ENCODE results near the gene VTI1A.

VTI1A gene

DNA sequence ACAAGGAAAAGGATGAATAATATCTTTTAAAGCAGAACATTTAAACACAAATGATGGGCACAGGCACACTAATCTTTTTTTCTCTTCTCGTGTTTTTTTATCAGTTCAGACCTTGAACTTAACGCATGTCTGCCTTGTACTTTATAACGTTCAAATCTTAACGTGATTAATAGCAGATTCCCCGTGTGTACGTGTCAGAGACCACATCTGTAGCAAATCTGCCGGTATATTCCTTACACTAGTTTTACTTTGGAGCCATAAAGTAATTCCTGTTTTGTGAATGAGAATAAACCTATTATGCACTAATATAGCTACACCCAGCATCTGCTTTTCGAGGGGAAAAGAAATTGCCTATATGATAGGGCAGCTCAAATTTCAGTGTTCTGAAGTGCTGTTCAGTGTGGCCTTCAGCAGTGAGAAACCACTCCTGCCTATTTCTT lies 337.0 kb downstream of the VTI1A start:
- DNase-seq (ENCODE audit: low spot score): no peak

DNA sequence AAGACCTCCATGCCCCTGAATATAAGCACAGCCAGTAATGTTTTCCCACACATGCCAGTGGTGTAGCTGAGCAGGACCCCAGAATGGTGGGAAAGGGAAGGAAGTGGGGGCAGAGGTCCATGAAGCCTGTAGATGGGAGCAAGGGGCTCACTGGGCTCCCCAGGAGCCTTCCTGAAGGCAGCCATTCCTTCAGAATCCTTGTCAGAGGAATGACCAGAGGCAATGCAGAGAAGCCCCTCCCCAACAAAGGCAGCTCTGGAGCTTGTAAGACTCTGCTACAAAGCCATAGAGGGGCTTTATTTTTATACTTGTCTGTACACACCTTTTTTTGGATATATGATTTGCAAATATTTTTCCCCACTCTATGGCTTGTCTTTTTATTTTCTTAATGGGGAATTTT lies 338.1 kb downstream of the VTI1A start:
- no peak for DNase-seq (ENCODE audit: low spot score)

DNA sequence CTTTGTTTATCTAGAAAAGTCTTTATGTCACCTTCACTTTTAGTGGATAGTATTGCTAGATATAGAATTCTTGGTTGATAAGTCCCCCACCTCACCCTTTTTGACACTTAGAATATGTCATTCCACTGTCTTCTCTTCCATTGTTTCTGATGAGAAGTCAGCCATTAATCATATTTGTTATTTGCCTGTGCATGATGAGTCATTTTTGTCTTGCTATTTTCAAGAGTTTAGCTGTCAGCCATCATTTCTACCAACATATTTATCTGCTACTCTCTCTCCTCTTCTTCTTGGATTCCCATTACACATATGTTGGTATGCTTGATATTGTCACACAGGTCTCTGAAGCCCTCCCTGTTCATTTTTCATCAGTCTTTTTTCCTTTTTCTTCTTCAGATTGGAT lies 342.2 kb downstream of the VTI1A start:
- no peak for DNase-seq (ENCODE audit: low spot score)

DNA sequence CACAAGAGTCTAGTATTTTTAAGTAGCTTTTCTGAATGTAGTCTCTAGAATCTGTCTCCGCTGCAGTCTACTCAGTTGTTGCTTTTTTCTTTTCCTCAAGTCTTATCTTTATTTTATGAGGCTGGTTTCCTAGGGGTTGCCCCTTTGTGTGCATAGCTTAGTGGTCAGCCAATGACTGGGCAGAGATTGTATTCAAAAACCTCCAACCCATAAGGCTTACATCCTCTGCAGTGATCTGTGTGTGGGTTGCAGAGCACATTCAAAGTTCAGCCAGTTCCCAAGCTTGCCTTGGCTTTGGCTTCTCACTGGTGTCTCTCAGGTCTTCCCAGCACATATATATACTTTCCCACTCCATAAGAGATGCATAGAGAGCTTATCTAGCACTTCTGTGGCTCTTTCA lies 343.0 kb downstream of the VTI1A start:
- DNase-seq (ENCODE audit: low spot score): no peak

DNA sequence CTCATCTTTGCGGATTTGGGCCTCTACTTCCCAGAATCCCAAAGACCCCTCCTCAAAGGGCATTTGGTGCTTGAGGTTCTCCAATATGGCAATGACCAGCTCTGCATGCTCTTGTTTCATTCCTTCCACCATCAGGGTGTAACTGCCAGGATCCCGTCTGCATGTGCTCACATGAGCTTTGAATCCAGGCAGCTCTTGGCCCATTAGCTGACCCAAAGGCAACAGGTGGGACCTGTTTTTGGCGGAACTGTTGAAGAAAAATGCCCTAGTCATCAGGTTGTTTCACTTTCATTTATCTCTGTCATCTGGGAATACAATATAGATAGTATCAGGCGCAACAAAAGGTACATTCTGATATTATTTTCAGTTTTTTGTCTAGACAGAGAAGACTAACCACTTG lies 343.9 kb downstream of the VTI1A start:
- no peak for DNase-seq (ENCODE audit: low spot score)

DNA sequence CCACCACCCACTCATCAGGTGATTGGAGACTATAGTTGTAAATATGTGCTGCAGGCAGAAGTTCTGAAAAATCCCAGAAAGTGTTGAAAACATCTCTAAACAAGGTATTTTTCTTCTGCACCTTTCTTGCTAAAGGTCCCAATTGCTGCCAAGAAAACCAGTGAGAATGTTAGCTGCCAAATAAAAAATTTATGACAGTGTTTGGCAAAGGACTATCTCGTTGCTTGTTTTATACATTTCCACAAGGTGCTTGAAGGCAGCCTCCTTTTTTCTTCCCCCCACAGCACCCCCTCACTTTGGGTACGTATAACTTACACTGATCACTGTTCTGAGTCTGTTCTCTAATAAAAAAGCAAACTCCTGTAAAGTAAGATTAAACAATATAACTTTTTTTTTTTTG lies 344.4 kb downstream of the VTI1A start:
- DNase-seq (ENCODE audit: low spot score): no peak

DNA sequence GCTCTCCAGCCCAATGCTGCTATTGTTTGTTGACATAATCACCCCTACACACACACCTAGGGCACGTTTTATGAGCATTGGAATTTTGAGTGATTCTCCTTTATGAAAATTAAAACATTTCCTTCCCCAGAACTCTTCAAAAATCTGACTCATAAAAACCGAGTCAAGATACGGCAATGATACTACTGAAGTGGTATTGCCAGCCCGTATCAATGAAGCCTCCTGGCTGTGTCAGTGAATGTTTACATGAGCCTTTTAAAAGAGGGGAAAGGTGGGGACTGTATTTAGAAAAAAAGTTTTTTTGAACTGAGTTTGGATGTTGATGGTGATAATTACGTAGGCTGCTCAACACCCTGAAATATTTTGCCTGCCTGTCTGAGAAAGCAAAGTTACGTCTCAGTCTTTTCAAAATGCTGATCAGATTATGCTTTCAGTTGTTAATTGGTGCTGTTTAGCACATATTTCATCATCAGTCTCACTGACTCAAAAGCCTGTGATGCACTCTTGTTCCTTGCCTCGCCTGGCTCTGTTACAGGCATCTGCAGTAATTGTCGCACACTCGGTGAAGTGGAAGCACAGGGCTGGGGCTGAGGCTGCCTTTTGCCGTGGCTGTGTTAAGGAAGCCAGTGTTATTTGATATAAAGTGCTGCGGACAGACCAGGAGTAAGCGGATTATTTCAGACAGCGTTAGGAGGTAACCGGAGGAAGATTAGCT lies 345.6 kb downstream of the VTI1A start:
- DNase-seq (ENCODE audit: low spot score): no peak

DNA sequence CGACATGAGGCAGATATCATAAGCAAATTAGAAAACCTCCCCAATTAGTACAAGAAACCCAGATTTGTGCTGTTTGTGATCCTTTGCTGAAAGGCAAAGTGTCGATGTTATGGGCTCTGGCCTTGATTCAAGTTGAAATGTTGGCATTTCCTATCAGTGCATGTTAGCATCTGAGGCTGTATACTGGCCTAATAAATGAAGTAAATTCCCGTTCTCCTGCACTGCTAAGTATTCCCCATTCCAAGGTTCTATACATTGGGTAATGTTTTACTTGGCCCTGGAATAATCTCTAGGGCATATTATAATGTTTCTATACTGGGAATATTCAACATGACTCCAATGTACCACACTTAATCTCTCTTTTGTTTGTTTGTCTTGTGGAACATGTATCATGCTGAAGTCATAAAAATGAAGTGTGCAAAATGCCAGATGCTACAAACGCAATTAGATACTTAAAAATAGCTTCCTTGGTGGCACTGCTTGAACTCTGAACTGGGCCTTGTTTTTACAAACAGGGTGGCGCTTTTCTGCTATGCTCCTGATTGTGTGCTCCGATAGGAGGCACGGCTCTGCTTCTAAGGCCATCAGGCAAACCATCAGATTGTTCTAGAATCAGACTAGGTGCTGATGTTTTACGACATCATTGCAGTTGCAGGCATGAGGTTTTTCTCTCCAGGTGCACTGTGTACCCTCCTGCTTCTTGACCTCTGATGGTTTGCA lies 346.3 kb downstream of the VTI1A start:
- no peak for DNase-seq (ENCODE audit: low spot score)

DNA sequence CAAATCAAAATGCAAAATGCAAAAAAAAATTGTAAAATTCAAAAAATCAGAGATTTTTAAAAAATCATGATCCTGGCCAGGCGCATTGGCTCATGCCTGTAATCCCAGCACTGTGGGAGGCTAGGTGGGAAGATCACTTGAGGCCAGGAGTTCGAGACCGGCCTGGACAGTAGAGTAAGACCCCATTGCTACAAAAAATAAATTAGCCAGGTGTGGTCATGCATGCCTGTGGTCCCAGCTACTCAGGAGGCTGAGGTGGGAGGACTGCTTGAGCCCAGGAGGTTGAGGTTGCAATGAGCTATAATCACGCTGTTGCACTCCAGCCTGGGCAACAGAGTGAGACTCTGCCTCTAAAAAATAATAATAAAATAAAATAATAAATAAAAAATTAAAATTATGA lies 347.2 kb downstream of the VTI1A start:
- no peak for DNase-seq (ENCODE audit: low spot score)

DNA sequence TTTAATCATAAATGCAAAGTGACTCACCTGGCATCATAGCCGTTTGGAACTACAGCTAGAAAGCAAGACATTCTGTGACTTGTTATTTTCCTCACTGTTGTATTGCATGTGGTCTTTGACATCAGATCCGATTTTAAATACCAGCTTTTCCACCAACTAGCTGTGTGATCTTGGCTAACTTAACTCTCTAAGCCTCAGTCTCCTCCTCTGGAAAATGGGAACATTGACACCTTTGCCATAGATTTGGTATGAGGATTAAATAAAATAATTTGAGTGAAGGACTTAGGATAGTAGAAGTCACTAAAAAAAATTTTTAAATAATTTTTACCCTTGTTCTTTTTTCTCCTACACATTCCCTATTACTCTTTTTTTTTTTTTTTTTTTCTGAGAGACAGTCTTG lies 348.1 kb downstream of the VTI1A start:
- no peak for DNase-seq (ENCODE audit: low spot score)

DNA sequence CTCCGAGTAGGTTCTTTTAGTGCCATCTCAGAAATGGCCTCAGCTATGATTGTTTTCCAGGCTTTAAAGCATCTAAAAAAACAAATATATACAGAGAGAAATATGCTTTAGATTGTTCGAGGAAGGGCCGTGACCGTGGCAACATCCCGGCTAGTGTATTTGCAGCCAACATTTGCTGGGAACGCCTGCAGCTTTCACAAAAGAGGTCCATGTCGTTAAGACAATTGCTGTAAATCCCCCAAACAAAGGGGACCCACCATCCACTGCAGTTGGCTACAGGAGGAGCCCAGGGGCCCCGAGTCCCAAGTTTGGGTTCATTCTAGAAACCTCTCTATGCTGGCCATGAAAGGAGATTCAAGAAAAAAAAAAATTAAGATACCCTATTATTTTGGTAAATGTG lies 350.2 kb downstream of the VTI1A start:
- DNase-seq (ENCODE audit: low spot score): no peak

DNA sequence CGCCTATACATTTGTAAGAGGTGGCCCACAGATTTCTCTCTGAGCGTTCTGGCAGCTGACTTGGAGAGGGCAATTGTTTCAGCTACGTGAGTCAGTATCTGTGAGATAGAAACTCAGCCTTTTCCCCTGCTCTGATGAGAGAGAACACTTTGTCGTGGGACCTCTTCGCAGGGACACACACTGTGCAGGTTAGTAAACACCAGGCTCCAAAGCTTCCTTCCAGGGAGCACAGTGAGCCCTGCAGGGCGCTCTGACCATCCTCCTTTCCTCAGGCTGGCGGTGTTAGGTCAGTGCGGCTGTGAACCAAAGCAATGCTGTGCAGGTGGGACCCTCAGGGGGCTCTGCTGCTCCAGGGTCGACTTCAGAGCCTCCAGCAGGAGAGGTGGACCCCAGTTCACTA lies 350.8 kb downstream of the VTI1A start:
- DNase-seq (ENCODE audit: low spot score): no peak

DNA sequence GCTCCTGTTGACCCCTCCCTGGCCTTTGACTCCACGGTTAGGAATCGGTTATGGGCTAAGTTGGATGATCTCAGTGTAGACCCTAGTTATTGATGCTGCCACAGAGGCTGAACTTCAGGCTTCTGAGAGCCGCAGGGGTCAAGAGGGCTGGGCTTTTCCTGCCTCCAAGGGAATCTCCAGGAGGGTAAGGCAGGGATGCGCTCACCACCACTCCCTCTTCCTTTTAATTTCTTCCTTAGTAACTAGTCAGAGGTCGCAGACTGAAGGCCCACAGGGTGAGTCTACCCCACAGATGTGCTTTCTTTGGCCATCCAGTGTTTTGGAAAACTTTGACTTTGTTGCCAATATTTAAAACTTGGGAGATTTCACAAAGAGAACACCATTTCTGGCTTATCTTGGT lies 352.0 kb downstream of the VTI1A start:
- DNase-seq (ENCODE audit: low spot score): no peak

DNA sequence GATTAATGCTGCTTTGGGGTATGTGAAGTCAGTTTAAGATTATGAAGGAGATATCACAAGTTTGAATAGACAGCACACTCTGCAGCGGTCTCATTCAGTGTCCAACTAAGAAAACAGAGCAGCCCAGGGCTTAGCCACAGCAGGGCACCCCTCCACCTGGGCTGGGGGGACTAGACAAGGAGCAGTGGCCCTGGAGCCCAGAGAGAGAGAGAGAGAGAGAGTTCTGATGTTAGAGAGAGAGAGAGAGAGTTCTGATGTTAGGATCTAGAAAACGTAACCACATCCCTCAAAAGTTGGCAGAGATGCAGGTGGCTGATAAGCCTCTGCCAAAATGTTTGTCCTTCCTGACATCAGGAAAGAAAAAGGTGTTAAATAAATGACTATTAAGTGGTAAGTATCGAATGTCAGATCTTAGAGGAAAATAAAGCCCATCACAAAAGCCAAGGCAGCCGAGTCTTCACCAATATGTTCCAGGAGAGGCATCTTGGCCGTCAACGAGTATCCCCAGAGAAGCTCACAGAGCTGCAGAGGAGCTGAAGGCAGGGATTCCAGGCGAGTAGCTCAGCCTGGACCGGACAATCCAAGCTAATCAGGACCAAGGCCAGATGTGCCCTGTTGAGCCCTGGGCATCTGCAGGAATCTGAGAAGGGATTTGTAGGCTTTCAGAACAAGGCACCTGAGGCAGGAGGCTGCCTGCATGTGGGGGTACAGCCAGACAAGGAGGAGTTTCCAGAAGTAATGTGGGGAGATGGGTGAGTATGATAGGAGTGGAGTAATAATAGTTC lies 352.9 kb downstream of the VTI1A start:
- no peak for DNase-seq (ENCODE audit: low spot score)

DNA sequence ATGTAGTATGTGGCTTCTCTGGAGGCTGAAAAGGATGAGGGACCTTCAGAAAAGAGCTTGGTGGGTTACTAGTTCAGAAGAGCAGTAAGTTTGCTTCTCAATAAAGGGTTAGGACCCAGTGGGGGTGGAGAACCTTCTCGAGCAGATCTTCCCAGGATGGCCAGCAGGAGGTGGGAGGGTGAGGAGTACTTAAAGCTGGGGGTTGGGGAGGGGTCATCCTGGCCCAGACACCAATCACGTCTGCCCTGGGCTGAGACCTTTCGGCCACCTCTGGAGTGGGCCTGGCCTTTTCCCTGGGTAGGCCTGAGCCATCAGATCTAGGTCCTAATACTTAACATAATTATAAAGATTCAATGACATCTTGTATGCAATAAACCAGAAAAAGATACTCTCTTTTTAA lies 354.0 kb downstream of the VTI1A start:
- no peak for DNase-seq (ENCODE audit: low spot score)

DNA sequence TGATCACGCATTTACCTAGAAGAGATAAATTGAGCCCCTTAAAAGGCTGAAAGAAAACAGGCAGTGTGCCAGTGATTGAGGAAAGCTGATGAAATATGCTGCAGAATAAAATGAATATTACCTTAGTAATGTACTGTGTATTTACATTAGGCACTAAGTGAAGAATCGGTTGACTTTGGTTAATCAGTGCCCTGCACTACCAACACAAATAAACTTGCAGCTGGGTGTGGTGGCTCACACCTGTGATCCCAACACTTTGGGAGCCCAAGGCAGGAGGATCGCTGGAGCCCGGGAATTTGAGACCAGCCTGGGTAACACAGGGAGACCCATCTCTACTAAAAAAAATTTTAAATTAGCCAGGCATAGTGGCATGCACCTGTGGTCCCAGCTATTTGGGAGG lies 354.7 kb downstream of the VTI1A start:
- DNase-seq (ENCODE audit: low spot score): no peak

DNA sequence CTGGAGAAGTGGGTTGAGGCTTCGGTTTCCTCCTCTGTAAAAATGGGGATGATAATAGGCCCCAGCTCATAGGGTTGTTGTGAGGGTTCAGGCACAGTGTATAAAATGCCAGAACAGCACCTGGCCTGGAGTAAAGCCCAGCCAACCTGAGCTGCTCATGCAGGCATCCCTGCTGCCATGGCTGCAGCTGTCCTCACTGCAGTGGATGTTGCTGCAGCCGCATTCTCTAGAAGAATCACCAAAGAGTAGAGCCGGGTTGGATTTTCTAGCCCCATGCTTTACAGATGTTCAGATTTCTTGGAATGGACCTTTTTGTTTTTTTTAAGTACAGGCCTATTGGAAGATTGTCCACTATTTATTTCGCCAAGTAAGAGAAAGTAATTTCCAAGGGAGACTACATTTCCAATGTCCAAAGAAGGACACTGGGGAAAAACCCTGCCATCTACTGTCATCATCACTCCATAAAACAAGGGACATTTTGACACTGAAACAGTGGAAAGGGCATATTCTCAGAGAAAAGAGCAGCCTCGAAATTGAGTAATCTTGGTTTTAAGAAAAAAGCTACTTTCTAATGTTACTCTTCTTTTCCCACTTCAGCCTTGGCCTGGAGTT lies 355.5 kb downstream of the VTI1A start:
- DNase-seq (ENCODE audit: low spot score): no peak

DNA sequence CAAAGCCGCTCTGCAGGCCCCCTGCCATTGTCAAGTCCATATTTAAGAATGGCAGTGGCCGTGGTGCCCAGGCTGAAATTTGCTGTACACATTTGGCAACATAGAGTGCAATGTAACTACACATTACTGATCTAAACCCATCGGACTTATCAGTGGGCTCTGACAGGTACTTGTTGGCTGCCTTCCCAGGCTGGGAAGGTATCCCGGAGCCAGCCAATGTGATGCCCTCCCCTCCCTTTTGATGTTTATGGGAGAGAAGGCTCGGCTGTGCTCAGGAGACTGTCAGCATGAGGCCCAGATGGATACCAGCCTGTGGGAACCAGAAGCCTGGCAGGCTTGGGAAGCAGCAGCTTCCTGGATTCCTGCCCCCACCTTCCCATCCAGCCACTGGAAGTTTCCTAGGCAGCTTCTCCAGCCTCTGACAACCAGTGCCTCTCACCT lies 357.0 kb downstream of the VTI1A start:
- no peak for DNase-seq (ENCODE audit: low spot score)

DNA sequence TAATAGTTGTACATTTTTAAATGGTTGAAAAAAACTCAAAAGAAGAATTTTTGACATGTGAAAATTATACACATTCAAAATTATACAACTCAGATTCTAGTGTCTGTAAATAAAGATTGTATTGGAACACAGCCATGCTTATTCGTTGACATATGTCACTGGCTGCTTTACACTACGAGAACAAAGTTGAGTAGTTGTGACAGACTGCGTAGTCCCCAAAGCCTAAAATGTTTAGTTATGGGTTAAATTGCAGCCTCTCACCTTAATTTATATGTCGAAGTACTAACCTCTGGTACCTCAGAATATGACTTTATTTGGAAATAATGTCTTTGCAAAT lies 358.2 kb downstream of the VTI1A start:
- no peak for DNase-seq (ENCODE audit: low spot score)

DNA sequence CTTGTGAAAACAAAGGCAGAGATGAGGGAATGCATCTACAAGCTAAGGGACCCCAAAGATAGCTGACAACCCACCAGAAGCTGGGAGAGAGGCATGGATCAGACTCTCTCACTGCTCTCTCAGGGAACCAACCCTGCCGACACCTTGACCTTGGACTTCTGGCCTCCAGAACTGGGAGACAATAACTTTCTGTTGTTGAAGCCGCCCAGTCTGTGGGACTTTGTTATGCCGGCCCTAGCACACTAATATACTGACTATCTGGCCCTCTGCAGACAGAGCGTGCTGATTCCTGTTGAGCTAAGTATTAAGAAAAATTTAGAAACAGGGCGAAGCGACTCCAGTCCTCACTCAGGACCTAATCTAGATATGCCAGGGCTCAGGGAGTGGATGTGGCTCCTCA lies 358.7 kb downstream of the VTI1A start:
- no peak for DNase-seq (ENCODE audit: low spot score)

DNA sequence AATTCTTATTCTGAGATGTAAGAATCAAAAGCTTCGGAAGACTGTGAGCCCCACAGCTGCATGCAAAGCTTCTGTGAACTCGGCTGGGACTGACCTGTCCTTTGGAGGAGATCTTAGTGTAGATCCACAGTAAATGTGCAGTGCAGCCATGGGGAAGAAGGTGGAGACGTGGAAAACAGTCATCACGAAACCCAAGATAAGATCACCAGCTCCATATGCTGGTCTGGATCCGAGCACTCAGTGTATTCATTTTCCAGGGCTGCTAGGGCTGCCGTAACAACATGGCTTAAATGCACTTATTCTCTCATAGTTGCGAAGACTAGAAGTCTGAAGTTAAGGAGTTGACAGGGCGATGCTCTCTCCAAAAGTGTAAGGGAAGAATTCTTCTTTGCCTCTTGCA lies 360.0 kb downstream of the VTI1A start:
- DNase-seq (ENCODE audit: low spot score): no peak

DNA sequence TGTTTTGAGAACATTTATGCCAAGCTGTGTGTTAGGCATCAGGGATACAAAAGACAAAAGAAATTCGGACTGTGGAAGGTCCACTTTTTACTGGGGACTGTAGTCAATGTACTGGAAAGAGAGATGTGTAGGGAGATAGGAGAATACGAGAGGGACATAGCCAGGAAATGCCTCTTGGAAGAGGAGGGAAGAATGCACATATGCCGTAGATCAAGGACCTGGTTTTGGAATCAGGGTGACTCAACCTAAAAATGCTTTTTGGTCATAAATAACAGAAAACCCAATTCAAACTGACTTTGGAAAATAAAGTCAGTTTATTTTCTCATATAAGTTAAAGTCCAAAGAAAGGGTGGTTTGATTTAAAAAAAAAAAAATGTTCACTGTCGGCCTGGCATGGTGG lies 362.7 kb downstream of the VTI1A start:
- no peak for DNase-seq (ENCODE audit: low spot score)

DNA sequence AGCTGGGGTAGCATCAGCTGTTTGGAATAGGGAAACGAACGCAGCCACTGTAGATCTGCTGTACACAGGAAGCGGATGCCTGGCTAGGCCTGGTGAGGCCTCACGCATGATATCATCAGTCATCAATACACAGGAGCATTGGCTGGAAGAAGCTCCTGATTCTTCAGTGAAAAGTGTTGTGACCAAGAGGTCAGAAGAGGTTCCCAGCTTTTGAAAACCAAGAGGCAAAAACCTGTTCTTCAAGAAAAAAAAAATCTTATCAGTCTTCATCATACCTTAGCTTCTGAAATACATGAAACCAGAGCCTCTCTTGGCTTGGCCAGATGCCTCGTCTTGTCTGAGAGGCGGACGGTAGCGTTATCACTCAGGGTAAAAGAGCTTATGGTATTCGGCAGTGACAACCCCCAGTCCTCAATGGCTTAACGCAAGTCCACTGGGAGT lies 363.7 kb downstream of the VTI1A start:
- DNase-seq (ENCODE audit: low spot score): no peak
